ENCODE measurements around the gene TEX53.

- TF ChIP-seq CTCF (IDR thresholded peaks at IDR 0.05 in 2 of 3, conservative IDR thresholded peaks at IDR 0.05 in 1 of 3; ENCODE audit: borderline replicate concordance in 1 of 3, insufficient read depth in 1 of 3, low read depth in 2 of 3, low read length in 2 of 3): no peak
- no peak for TF ChIP-seq EZH2 (IDR thresholded peaks at IDR 0.05)
- TF ChIP-seq RAD21 (IDR thresholded peaks at IDR 0.05; ENCODE audit: low read depth): no peak
- TF ChIP-seq POLR2AphosphoS5 (IDR thresholded peaks at IDR 0.05; ENCODE audit: low read depth, low read length): no peak
- no peak for TF ChIP-seq POLR2A (IDR thresholded peaks at IDR 0.05; ENCODE audit: borderline replicate concordance, extremely low read depth, insufficient read depth, insufficient read length)
- no peak for TF ChIP-seq ZFX (IDR thresholded peaks at IDR 0.05)
- TF ChIP-seq, protein P1, sequence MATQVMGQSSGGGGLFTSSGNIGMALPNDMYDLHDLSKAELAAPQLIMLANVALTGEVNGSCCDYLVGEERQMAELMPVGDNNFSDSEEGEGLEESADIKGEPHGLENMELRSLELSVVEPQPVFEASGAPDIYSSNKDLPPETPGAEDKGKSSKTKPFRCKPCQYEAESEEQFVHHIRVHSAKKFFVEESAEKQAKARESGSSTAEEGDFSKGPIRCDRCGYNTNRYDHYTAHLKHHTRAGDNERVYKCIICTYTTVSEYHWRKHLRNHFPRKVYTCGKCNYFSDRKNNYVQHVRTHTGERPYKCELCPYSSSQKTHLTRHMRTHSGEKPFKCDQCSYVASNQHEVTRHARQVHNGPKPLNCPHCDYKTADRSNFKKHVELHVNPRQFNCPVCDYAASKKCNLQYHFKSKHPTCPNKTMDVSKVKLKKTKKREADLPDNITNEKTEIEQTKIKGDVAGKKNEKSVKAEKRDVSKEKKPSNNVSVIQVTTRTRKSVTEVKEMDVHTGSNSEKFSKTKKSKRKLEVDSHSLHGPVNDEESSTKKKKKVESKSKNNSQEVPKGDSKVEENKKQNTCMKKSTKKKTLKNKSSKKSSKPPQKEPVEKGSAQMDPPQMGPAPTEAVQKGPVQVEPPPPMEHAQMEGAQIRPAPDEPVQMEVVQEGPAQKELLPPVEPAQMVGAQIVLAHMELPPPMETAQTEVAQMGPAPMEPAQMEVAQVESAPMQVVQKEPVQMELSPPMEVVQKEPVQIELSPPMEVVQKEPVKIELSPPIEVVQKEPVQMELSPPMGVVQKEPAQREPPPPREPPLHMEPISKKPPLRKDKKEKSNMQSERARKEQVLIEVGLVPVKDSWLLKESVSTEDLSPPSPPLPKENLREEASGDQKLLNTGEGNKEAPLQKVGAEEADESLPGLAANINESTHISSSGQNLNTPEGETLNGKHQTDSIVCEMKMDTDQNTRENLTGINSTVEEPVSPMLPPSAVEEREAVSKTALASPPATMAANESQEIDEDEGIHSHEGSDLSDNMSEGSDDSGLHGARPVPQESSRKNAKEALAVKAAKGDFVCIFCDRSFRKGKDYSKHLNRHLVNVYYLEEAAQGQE (IDR thresholded peaks at IDR 0.05; ENCODE audit: low read depth): no peak
- TF ChIP-seq SP1 (IDR thresholded peaks at IDR 0.05; ENCODE audit: low read depth): no peak
- no peak for TF ChIP-seq MAX (IDR thresholded peaks at IDR 0.05)
- no peak for TF ChIP-seq SRF (IDR thresholded peaks at IDR 0.05; ENCODE audit: low read depth)
- no peak for TF ChIP-seq JUND (IDR thresholded peaks at IDR 0.05)
- TF ChIP-seq EGR1 (IDR thresholded peaks at IDR 0.05; ENCODE audit: low read depth): no peak
- TF ChIP-seq ZBTB33 (IDR thresholded peaks at IDR 0.05; ENCODE audit: extremely low read depth, insufficient replicate concordance, low read length): no peak
- TF ChIP-seq YY1 (IDR thresholded peaks at IDR 0.05; ENCODE audit: extremely low read depth, insufficient replicate concordance, low read depth, low read length): no peak
These were observed 31.5 kb upstream of the TEX53 start for GRCh38 chr9:114688909-114689610.
